Adipocyte (in vitro differentiated cells): Measurements from ENCODE around the gene SLC11A1.

Experiments used
- DNase-seq: peaks from one replicate; pipeline ENCODE4 v3.0.0-alpha.2; 2015; ENCODE audit warnings: low read depth
- H3K27me3 ChIP-seq: replicated peaks from 2 replicates; pipeline ENCODE4 v1.7.0; 2013; ENCODE audit warnings: mild to moderate bottlenecking, low read length, moderate library complexity; ENCODE audit not compliant: control insufficient read depth, insufficient read depth
- H3K36me3 ChIP-seq: 2 replicates; pipeline ENCODE4 v1.7.0; 2013; ENCODE audit warnings: low read length, mild to moderate bottlenecking, moderate library complexity; ENCODE audit not compliant: control insufficient read depth, insufficient read depth, severe bottlenecking
- H3K4me1 ChIP-seq: 2 replicates; pipeline ENCODE4 v1.7.0; 2013; ENCODE audit warnings: mild to moderate bottlenecking, low read length, moderate library complexity; ENCODE audit not compliant: control insufficient read depth, insufficient read depth
- H3K4me3 ChIP-seq: 2 replicates; pipeline ENCODE4 v1.7.0; 2013; ENCODE audit warnings: mild to moderate bottlenecking, low read length, moderate library complexity
- H3K9ac ChIP-seq: 2 replicates; pipeline ENCODE4 v1.7.0; 2013; ENCODE audit warnings: mild to moderate bottlenecking, low read length, moderate library complexity
- H3K9me3 ChIP-seq: 2 replicates; pipeline ENCODE4 v1.7.0; 2013; ENCODE audit warnings: mild to moderate bottlenecking, low read length, moderate library complexity; ENCODE audit not compliant: control insufficient read depth

Gene SLC11A1

DNA sequence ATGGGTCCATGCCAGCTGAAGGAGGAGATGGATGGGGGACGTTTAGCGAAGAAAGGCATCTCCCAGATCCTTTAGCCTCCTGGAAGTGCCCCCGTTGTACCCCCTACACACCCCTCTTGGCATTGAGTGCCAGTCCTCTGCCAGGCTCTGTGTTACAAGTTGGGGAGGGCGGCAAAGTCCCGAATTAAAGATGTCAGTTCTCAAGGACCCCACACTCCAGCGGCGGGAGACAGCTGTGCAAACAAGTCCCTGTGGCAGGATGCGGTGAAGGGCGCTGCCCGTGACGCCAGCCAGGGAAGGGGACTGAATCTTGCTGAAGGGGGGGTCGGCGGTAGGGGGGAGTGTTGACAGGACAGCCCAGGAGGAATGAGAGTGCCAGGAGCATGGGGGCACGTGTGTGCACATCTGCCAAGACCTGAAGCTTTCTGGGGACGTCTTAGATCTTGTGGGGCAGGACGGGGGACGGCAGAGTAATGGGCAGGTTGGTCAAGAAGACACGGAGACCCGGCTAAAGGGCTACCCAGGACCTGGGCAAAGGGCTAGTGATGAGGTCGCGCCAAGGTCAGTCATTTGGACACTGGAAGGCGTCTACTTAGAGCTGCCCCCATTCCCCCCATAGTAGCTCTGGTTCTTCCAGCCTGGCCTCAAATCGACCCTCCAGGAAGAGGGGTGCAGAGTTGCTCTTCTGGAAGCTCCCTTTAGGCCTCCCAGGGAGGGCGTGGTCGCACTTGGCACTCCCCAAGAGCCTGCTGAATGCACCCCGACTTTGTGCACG lies 14.8 kb downstream of the SLC11A1 start:
- Histone ChIP-seq H3K4me3 (peak overlapping the region; percentile 89), H3K4me1 (peaks cover 23% of the 10 kb centered on the region), H3K27me3 (no peaks in the 10 kb centered on the region), H3K9ac (peak overlapping the region; percentile 96), H3K36me3 (no peaks in the 10 kb centered on the region), H3K9me3 (no peaks in the 10 kb centered on the region)
- peak; percentile 81 for DNase-seq

DNA sequence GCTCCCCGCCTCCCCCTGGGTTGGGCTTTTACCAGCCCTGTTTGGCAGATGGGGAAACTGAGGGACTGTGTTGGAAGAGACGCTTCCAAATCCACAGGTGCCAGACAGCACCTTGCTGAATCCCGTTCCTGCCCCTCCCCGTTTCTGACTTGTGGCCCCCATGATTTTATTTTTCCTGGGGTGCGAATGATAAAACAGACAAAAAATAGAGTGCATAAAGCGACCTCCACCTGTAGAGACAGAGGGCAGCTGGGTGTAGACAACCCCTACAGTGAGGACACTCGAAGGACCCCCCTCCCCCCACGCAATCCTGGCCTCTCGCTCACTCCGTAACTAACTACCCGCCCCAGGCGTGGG lies 15.4 kb downstream of the SLC11A1 start:
- peak overlapping the region; percentile 96 for H3K9ac ChIP-seq
- peaks cover 27% of the 10 kb centered on the region for H3K4me1 ChIP-seq
- no peak for DNase-seq
- no peaks in the 10 kb centered on the region for H3K9me3 ChIP-seq
- H3K4me3 ChIP-seq, result peak overlapping the region; percentile 89
- no peaks in the 10 kb centered on the region for H3K27me3 ChIP-seq
- peaks cover 4% of the 10 kb centered on the region for H3K36me3 ChIP-seq

GRCh38 chr2:218397820-218398436 lies 15.9 kb downstream of the SLC11A1 start:
- peak; percentile 79 for DNase-seq
- Histone ChIP-seq H3K4me3 (peak overlapping the region; percentile 89), H3K9ac (peak overlapping the region; percentile 96), H3K9me3 (no peaks in the 10 kb centered on the region), H3K27me3 (no peaks in the 10 kb centered on the region), H3K4me1 (peaks cover 27% of the 10 kb centered on the region), H3K36me3 (peaks cover 5% of the 10 kb centered on the region)

DNA sequence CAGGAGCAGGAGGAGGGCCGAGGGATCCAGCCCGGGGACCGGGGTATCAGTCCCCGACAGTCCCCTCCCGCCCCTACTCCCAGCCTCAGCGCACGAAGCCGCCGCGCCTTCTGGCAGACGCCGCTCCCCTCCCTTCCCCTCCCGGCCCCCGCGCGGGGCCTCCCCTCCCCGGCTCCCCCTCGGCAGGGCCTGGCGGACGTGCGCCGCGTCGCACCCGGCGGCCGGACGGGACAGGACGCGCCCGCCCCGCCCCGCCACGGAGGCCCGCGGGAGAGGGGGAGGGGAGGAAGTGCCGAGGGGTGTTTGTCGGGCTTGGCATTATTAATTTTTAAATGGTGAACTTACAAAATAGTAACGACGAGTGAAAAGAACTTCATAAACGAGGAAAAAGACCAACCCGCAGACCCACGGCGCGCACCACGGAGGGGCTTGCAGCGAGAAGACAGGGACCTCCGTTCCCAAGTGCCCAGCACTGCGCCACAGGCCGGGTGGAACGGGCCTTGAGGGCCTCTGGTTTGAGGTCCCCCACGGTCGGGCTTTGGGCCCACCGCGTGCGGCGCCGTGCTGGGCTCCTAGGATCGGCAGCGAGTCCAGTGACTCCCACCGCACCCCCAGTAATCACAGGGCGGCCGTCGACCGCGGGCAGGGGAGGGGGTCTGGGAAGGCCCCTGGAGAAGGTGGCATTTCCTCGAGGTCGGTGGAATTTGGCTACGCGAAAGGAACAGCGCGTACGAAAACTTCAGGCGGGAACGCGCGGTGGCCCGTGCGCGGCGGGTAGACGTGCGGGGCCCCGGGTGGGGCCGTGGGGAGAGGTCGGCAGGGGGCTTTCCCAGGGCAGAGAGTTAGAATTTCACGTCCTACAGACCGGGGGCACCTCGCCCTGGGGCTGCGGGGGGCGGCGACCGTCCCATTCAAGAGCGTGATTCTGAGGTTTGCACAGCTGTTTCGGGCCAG lies 16.6 kb downstream of the SLC11A1 start:
- Histone ChIP-seq H3K36me3 (peaks cover 13% of the 10 kb centered on the region), H3K4me1 (peaks cover 27% of the 10 kb centered on the region), H3K4me3 (peak overlapping the region; percentile 89), H3K9me3 (no peaks in the 10 kb centered on the region), H3K27me3 (no peaks in the 10 kb centered on the region), H3K9ac (peak overlapping the region; percentile 96)
- DNase-seq, result peak; percentile 96

- peak within 1 kb of the TSS; percentile 89 for H3K4me3 ChIP-seq
- H3K4me1 ChIP-seq, result peaks cover 30% of the 10 kb centered on the region
- H3K9ac ChIP-seq, result peak within 1 kb of the TSS; percentile 96
- H3K9me3 ChIP-seq, result no peaks in the 10 kb centered on the region
- no peaks in the 10 kb centered on the region for H3K27me3 ChIP-seq
- peaks cover 22% of the 10 kb centered on the region for H3K36me3 ChIP-seq
- peak; percentile 99 for DNase-seq
Measured at GRCh38 chr2:218399391-218400166, 17.5 kb downstream of the SLC11A1 start, which contains the start of gene CTDSP1. TSS of gene CTDSP1 (plus strand) at chr2:218399868. CDS start at chr2:218400091, 223 bp downstream.

GRCh38 chr2:218400167-218400929 lies 18.3 kb downstream of the SLC11A1 start:
- H3K4me1 ChIP-seq, result peaks cover 36% of the 10 kb centered on the region
- peak; percentile 65 for DNase-seq
- peaks cover 22% of the 10 kb centered on the region for H3K36me3 ChIP-seq
- no peaks in the 10 kb centered on the region for H3K9me3 ChIP-seq
- peak overlapping the region; percentile 93 for H3K9ac ChIP-seq
- no peaks in the 10 kb centered on the region for H3K27me3 ChIP-seq
- peak overlapping the region; percentile 87 for H3K4me3 ChIP-seq

- no peaks in the 10 kb centered on the region for H3K27me3 ChIP-seq
- H3K9me3 ChIP-seq, result no peaks in the 10 kb centered on the region
- peak overlapping the region; percentile 87 for H3K4me3 ChIP-seq
- peaks cover 43% of the 10 kb centered on the region for H3K4me1 ChIP-seq
- peak; percentile 20 for DNase-seq
- H3K36me3 ChIP-seq, result peaks cover 22% of the 10 kb centered on the region
- H3K9ac ChIP-seq, result peak overlapping the region; percentile 93
Measured at GRCh38 chr2:218400930-218401881, 19.1 kb downstream of the SLC11A1 start.

DNA sequence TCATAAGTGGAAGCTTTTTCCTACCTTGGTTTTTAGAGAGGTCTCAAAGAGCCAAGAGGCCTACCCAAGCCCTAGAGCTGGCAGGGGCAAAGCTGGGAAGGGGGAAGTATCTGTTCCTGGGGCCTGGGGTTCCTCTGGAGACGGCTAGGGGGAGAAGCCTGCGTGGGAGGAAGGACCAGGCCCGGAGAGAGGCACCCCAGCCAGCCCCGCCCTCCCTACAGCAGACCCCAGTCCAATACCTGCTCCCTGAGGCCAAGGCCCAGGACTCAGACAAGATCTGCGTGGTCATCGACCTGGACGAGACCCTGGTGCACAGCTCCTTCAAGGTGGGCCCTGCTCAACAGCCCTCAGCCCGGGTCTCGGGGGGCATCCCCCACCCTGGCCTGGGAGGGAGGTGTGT lies 19.8 kb downstream of the SLC11A1 start:
- H3K9me3 ChIP-seq, result no peaks in the 10 kb centered on the region
- peaks cover 47% of the 10 kb centered on the region for H3K4me1 ChIP-seq
- H3K4me3 ChIP-seq, result peak overlapping the region; percentile 87
- DNase-seq, result no peak
- H3K27me3 ChIP-seq, result no peaks in the 10 kb centered on the region
- H3K36me3 ChIP-seq, result peaks cover 22% of the 10 kb centered on the region
- H3K9ac ChIP-seq, result peak overlapping the region; percentile 93

DNA sequence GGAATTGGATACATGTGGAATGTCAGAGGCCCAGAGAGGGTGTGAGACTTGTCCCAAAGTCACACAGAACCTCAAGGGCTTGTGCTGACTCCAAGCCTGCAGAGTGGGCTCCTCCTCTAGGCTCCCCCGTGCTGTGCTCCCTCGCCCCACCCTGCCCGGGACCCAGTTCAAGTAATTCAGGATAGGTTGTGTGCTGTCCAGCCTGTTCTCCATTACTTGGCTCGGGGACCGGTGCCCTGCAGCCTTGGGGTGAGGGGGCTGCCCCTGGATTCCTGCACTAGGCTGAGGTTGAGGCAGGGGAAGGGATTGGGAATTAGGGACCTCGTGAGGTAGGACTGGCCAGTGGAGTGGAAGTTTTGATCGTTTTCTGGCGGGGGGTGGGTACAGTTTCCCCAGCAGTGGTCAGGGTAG lies 20.4 kb downstream of the SLC11A1 start:
- peaks cover 47% of the 10 kb centered on the region for H3K4me1 ChIP-seq
- H3K27me3 ChIP-seq, result no peaks in the 10 kb centered on the region
- peak overlapping the region; percentile 93 for H3K9ac ChIP-seq
- H3K36me3 ChIP-seq, result peaks cover 22% of the 10 kb centered on the region
- DNase-seq, result no peak
- no peaks in the 10 kb centered on the region for H3K9me3 ChIP-seq
- no peak overlapping the region for H3K4me3 ChIP-seq
